ENCODE data around the gene LAMP5.

GRCh38 chr20:9517297-9518162 is 3.1 kb downstream of the LAMP5 start:
- TF ChIP-seq ZNF274 (IDR thresholded peaks at IDR 0.05; ENCODE audit: low read depth, low read length): no peak
- TF ChIP-seq SUZ12 (IDR thresholded peaks at IDR 0.05; ENCODE audit: extremely low read depth, insufficient read depth, insufficient read length): no peak

Data from NT2/D1 (cell line).